Glutamatergic neuron (in vitro differentiated cells): Measurements from ENCODE around the gene IL18BP. TPM values are rescaled to one million over a fixed set of nuclear protein-coding genes. Genes with fewer than 3 reads are reported as not detected.

ENCODE experiments used
- DNase-seq: peaks from one replicate; pipeline ENCODE4 v3.0.0; 2022
- H3K27ac Mint-ChIP-seq: one replicate; pipeline ENCODE4 v1.8.0; 2020; ENCODE audit warnings: mild to moderate bottlenecking, mixed read lengths, inconsistent platforms; ENCODE audit not compliant: unreplicated experiment
- H3K27me3 Mint-ChIP-seq: one replicate; pipeline ENCODE4 v1.8.0; 2020; ENCODE audit warnings: mild to moderate bottlenecking, moderate library complexity, mixed read lengths, inconsistent platforms; ENCODE audit not compliant: unreplicated experiment
- H3K36me3 Mint-ChIP-seq: one replicate; pipeline ENCODE4 v1.8.0; 2020; ENCODE audit warnings: mild to moderate bottlenecking, mixed read lengths, inconsistent platforms; ENCODE audit not compliant: unreplicated experiment
- H3K4me1 Mint-ChIP-seq: one replicate; pipeline ENCODE4 v1.8.0; 2020; ENCODE audit warnings: mild to moderate bottlenecking, low read depth, mixed read lengths, inconsistent platforms; ENCODE audit not compliant: unreplicated experiment
- H3K4me3 Mint-ChIP-seq: one replicate; pipeline ENCODE4 v1.8.0; 2020; ENCODE audit warnings: mild to moderate bottlenecking, mixed read lengths, inconsistent platforms; ENCODE audit not compliant: unreplicated experiment
- H3K9me3 Mint-ChIP-seq: one replicate; pipeline ENCODE4 v1.8.0; 2020; ENCODE audit warnings: mild to moderate bottlenecking, moderate library complexity, mixed read lengths, inconsistent platforms; ENCODE audit not compliant: unreplicated experiment
- CTCF ChIP-seq: fragments of 200-600 bp; sonication (generic); IDR thresholded peaks from one replicate; pipeline ENCODE4 v1.5.0; 2021; ENCODE audit not compliant: partially characterized antibody, unreplicated experiment
- total RNA-seq: library from RNA; stranded (reverse); fragmentation: NEBNext Ultra II Directional; extraction: Animal tissue kit (Norgen Biotek cat#: 25700); gene quantifications from one replicate; pipeline ENCODE4 v1.2.1, GENCODE V29; 2021; ENCODE audit not compliant: unreplicated experiment

IL18BP gene
- total RNA-seq, 1 donor from 2014 or later = 13.1 TPM

DNA sequence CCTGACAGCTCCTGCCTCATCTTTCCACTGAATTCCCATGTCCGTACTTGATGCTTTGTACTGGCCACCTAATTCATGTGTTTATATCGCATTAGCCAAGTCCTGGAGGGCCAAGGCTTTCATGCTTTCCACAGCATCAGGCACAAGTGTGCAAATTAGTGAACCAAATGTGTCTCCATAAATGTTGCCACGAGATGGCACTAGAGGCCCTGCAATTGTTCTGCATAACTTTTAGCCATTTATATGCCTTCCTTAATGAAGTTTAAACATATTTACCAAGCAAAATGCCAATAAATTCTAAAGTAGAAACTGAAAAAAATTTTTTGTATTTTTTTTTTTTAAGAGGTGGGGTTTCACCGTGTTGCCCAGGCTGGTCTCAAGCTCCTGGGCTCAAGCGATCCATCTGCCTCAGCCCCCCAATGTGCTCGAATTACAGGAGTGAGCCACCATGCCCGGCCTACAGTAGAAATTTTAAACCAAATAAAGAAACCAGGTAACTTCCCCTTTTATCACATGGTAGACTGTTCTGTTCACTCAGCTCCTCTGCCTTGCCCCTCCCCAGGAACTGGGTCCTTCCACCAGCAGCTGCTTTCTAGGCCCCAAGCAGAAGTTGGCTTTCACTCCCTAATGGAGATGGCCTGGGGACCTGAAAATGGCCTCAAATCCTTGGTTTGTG, 20.8 kb upstream of the IL18BP start:
- DNase-seq = no peak
- no peak overlapping the region for H3K4me3 Mint-ChIP-seq
- no peaks in the 10 kb centered on the region for H3K27me3 Mint-ChIP-seq
- peak; percentile 68 for TF ChIP-seq CTCF
- peaks cover 3% of the 10 kb centered on the region for H3K4me1 Mint-ChIP-seq
- no peaks in the 10 kb centered on the region for H3K36me3 Mint-ChIP-seq
- no peaks in the 10 kb centered on the region for H3K9me3 Mint-ChIP-seq
- H3K27ac Mint-ChIP-seq = no peak overlapping the region

- no peak overlapping the region for H3K4me3 Mint-ChIP-seq
- H3K36me3 Mint-ChIP-seq = no peaks in the 10 kb centered on the region
- H3K9me3 Mint-ChIP-seq = no peaks in the 10 kb centered on the region
- H3K27ac Mint-ChIP-seq = no peak overlapping the region
- no peak for TF ChIP-seq CTCF
- peaks cover 3% of the 10 kb centered on the region for H3K4me1 Mint-ChIP-seq
- no peak for DNase-seq
- no peaks in the 10 kb centered on the region for H3K27me3 Mint-ChIP-seq
Measured at GRCh38 chr11:71979094-71979493, 19.6 kb upstream of the IL18BP start.

GRCh38 chr11:71979602-71980001, 19.1 kb upstream of the IL18BP start:
- Mint-ChIP-seq H3K27ac (no peak overlapping the region), H3K4me1 (peaks cover 3% of the 10 kb centered on the region), H3K4me3 (no peak overlapping the region), H3K27me3 (no peaks in the 10 kb centered on the region), H3K9me3 (no peaks in the 10 kb centered on the region), H3K36me3 (no peaks in the 10 kb centered on the region)
- TF ChIP-seq CTCF = no peak
- DNase-seq = no peak

DNA sequence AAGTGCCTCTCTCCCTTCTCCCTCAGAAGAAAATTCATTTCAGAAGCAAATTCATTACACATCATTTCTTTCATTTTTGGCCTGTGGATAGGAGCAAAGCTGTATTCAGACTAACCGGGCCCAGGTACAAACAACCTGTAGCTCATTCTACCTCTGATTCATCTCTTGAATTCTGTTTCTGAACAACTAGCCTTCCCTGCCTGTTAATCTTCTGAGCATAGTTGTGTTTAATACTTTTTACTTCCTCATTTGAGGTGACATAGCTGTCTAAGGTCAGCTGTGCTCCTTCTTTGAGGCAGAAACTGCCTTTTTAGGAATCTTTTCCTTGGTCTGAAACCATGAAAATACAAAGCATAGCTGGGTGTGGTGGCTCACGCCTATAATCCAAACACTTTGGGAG, 12.6 kb upstream of the IL18BP start:
- H3K4me1 Mint-ChIP-seq = peaks cover 2% of the 10 kb centered on the region

GRCh38 chr11:71987521-71987920, 11.2 kb upstream of the IL18BP start:
- TF ChIP-seq CTCF = no peak
- H3K4me1 Mint-ChIP-seq = peaks cover 2% of the 10 kb centered on the region
- H3K9me3 Mint-ChIP-seq = no peaks in the 10 kb centered on the region
- DNase-seq = no peak
- H3K27me3 Mint-ChIP-seq = no peaks in the 10 kb centered on the region
- H3K36me3 Mint-ChIP-seq = no peaks in the 10 kb centered on the region
- no peak overlapping the region for H3K4me3 Mint-ChIP-seq
- H3K27ac Mint-ChIP-seq = no peak overlapping the region

More for the DNA sequence above, 12.6 kb upstream of the IL18BP start:
- TF ChIP-seq CTCF = no peak
- Mint-ChIP-seq H3K27ac (no peak overlapping the region), H3K9me3 (no peaks in the 10 kb centered on the region), H3K4me3 (no peak overlapping the region), H3K27me3 (no peaks in the 10 kb centered on the region), H3K36me3 (no peaks in the 10 kb centered on the region)
- no peak for DNase-seq
